Parathyroid adenoma (tissue), 2 donors: ENCODE data around the gene PCDH8.

Source experiments
- H2AFZ ChIP-seq: fragments of 300-600 bp; sonication (generic); one replicate; pipeline ENCODE4 v1.7.0; 2017; ENCODE audit warnings: antibody characterized with exemption, mild to moderate bottlenecking
- H3K27ac ChIP-seq: fragments of 300-600 bp; sonication (generic); one replicate; pipeline ENCODE4 v1.7.0; 2017
- H3K27me3 ChIP-seq: fragments of 300-600 bp; sonication (generic); one replicate; pipeline ENCODE4 v1.7.0; 2017; ENCODE audit warnings: low read length; ENCODE audit not compliant: control insufficient read depth, insufficient read depth
- H3K36me3 ChIP-seq: fragments of 300-600 bp; sonication (generic); one replicate; pipeline ENCODE4 v1.7.0; 2017; ENCODE audit warnings: low read length; ENCODE audit not compliant: control insufficient read depth, insufficient read depth
- H3K4me1 ChIP-seq: fragments of 300-600 bp; sonication (generic); one replicate; pipeline ENCODE4 v1.7.0; 2017; ENCODE audit warnings: control low read depth
- H3K4me2 ChIP-seq: fragments of 300-600 bp; sonication (generic); one replicate; pipeline ENCODE4 v1.7.0; 2017; ENCODE audit warnings: low read length
- H3K4me3 ChIP-seq: fragments of 300-600 bp; sonication (generic); one replicate; pipeline ENCODE4 v1.7.0; 2017; ENCODE audit warnings: low read depth, low read length
- H3K79me2 ChIP-seq: fragments of 300-600 bp; sonication (generic); one replicate; pipeline ENCODE4 v1.7.0; 2017; ENCODE audit warnings: control low read depth
- H3K9ac ChIP-seq: fragments of 300-600 bp; sonication (generic); one replicate; pipeline ENCODE4 v1.7.0; 2017; ENCODE audit warnings: mild to moderate bottlenecking
- H3K9me3 ChIP-seq: fragments of 300-600 bp; sonication (generic); one replicate; pipeline ENCODE4 v1.7.0; 2017; ENCODE audit warnings: low read length; ENCODE audit not compliant: control insufficient read depth
- CTCF ChIP-seq: fragments of 300-600 bp; sonication (generic); IDR thresholded peaks from one replicate; pipeline ENCODE4 v1.7.0; 2017; ENCODE audit warnings: antibody characterized with exemption, mild to moderate bottlenecking
- donor health status: primary hyperparathyroidism.

PCDH8 gene

DNA sequence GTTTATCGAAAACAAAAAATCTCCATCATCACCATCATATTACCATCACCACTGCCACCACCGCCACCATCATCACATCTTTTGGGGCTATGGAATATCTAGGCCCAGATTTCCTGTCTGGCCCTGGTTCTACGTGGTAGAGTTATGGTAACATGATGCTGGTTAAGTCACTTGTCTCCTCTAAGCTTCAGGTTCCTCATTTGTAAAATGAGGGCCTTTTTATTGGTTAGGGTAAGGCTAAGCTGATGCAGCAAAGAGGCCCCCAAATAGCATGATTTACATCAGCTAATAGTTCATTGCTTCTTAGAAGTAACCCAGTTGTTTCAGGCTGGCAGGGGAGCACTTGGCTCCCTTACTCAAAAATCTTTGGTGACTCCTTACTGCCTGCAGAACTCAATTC, 37.9 kb downstream of the PCDH8 start:
- no peak for TF ChIP-seq CTCF
- no peak overlapping the region for H2AFZ ChIP-seq

DNA sequence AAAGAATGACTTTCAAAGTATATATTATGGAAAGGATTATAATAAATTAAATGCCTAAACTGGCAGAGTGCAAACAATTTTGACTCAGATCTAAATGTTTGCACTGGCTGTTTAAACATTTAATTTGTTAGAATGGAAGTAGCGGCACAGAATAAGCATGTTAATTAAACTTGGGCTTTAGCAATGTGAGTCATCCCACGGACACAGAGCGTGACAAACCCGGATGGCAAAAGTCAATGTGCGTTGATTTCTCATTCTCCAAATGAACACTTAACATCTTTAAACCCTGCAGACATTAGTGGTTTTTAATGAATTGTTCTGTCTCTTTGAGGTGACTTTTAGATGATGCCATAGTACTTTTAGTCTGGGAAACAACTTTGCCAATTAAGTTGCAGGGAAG, 38.4 kb downstream of the PCDH8 start:
- Histone ChIP-seq H3K9ac (no peak overlapping the region), H3K27ac (no peak overlapping the region), H3K36me3 (no peaks in the 10 kb centered on the region), H3K4me3 (no peak overlapping the region), H3K4me1 (peaks cover 7% of the 10 kb centered on the region), H3K27me3 (no peaks in the 10 kb centered on the region), H2AFZ (no peak overlapping the region), H3K9me3 (no peaks in the 10 kb centered on the region), H3K79me2 (no peaks in the 10 kb centered on the region), H3K4me2 (no peak overlapping the region)
- TF ChIP-seq CTCF, result no peak

More for the DNA sequence above, 37.9 kb downstream of the PCDH8 start:
- Histone ChIP-seq H3K4me3 (no peak overlapping the region), H3K4me1 (peaks cover 7% of the 10 kb centered on the region), H3K27ac (no peak overlapping the region), H3K9ac (no peak overlapping the region), H3K4me2 (no peak overlapping the region), H3K79me2 (no peaks in the 10 kb centered on the region), H3K9me3 (no peaks in the 10 kb centered on the region), H3K36me3 (no peaks in the 10 kb centered on the region), H3K27me3 (no peaks in the 10 kb centered on the region)

- H3K79me2 ChIP-seq, result no peaks in the 10 kb centered on the region
- no peaks in the 10 kb centered on the region for H3K9me3 ChIP-seq
- no peaks in the 10 kb centered on the region for H3K36me3 ChIP-seq
- H3K27ac ChIP-seq, result no peak overlapping the region
- peak; percentile 54 for TF ChIP-seq CTCF
- no peaks in the 10 kb centered on the region for H3K27me3 ChIP-seq
- H3K4me1 ChIP-seq, result peaks cover 7% of the 10 kb centered on the region
- no peak overlapping the region for H3K9ac ChIP-seq
- H3K4me3 ChIP-seq, result no peak overlapping the region
- peak overlapping the region; percentile 27 for H3K4me2 ChIP-seq
- H2AFZ ChIP-seq, result no peak overlapping the region
These were observed 39.1 kb downstream of the PCDH8 start for GRCh38 chr13:52809310-52809769.

DNA sequence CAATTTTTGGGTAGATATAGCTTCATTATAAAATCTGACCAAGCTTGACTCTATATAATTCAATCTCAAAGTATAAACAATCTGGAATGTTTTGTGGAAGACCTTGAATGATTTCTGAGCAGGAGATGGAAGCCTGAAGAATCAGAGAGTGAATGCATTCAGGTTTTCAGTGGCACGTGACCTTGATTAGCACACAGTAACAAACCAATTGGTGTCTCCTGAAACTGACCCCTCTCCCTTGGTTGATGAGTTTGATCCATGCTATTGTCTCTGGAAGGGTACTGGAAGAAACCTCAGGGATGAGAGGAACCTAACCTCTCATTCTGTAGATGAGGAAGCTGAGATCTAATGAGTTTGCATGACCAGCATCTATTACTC, 39.6 kb downstream of the PCDH8 start:
- Histone ChIP-seq H3K27me3 (no peaks in the 10 kb centered on the region), H3K36me3 (no peaks in the 10 kb centered on the region), H3K27ac (no peak overlapping the region), H3K4me2 (no peak overlapping the region), H3K9ac (no peak overlapping the region), H3K4me1 (peaks cover 7% of the 10 kb centered on the region), H2AFZ (no peak overlapping the region), H3K79me2 (no peaks in the 10 kb centered on the region), H3K4me3 (no peak overlapping the region), H3K9me3 (no peaks in the 10 kb centered on the region)
- no peak for TF ChIP-seq CTCF

- no peak overlapping the region for H2AFZ ChIP-seq
- no peak overlapping the region for H3K27ac ChIP-seq
- no peaks in the 10 kb centered on the region for H3K27me3 ChIP-seq
- H3K4me2 ChIP-seq, result no peak overlapping the region
- H3K79me2 ChIP-seq, result no peaks in the 10 kb centered on the region
- no peaks in the 10 kb centered on the region for H3K36me3 ChIP-seq
- TF ChIP-seq CTCF, result no peak
- no peaks in the 10 kb centered on the region for H3K9me3 ChIP-seq
- peaks cover 7% of the 10 kb centered on the region for H3K4me1 ChIP-seq
- H3K4me3 ChIP-seq, result no peak overlapping the region
- no peak overlapping the region for H3K9ac ChIP-seq
These were observed 42.4 kb downstream of the PCDH8 start for GRCh38 chr13:52806029-52806428.
